ENCODE results near the gene GPANK1.

The GPANK1 gene

GRCh38 chr6:31691078-31691463, 26.3 kb upstream of the GPANK1 start:
- DNase-seq (ENCODE audit: low spot score): no peak

- peak; percentile 19 for DNase-seq (ENCODE audit: low spot score)
Measured at GRCh38 chr6:31690231-31691077, 25.7 kb upstream of the GPANK1 start.

GRCh38 chr6:31689249-31690110, 24.7 kb upstream of the GPANK1 start:
- no peak for DNase-seq (ENCODE audit: low spot score)

- DNase-seq (ENCODE audit: low spot score): no peak
Measured at GRCh38 chr6:31687860-31688693, 23.3 kb upstream of the GPANK1 start.

- no peak for DNase-seq (ENCODE audit: low spot score)
Measured at GRCh38 chr6:31687321-31687720, 22.5 kb upstream of the GPANK1 start.

- no peak for DNase-seq (ENCODE audit: low spot score)
Measured at GRCh38 chr6:31686483-31686882, 21.7 kb upstream of the GPANK1 start.

GRCh38 chr6:31683591-31683990, 18.8 kb upstream of the GPANK1 start:
- DNase-seq (ENCODE audit: low spot score): no peak

GRCh38 chr6:31681135-31681671, 16.4 kb upstream of the GPANK1 start:
- no peak for DNase-seq (ENCODE audit: low spot score)

GRCh38 chr6:31680226-31681134, 15.7 kb upstream of the GPANK1 start, which contains the start of gene LY6G5C:
Gene LY6G5C (minus strand): TSS chr6:31681067. CDS start chr6:31680373, 694 bp downstream.
- DNase-seq (ENCODE audit: low spot score): peak; percentile 63

- DNase-seq (ENCODE audit: low spot score): no peak
Measured at GRCh38 chr6:31677955-31678354, 13.2 kb upstream of the GPANK1 start.

GRCh38 chr6:31676904-31677303, 12.1 kb upstream of the GPANK1 start:
- DNase-seq (ENCODE audit: low spot score): no peak

GRCh38 chr6:31676322-31676903, 11.6 kb upstream of the GPANK1 start:
- DNase-seq (ENCODE audit: low spot score): no peak

GRCh38 chr6:31669676-31670075, 4.9 kb upstream of the GPANK1 start, which contains the start of gene LY6G5B:
Gene LY6G5B (plus strand): TSS chr6:31669976. CDS start chr6:31670951, 975 bp downstream.
- no peak for DNase-seq (ENCODE audit: low spot score)

- no peak for DNase-seq (ENCODE audit: low spot score)
Measured at GRCh38 chr6:31666337-31666965, 1.7 kb upstream of the GPANK1 start.

- peak; percentile 99 for DNase-seq (ENCODE audit: low spot score)
Measured at GRCh38 chr6:31665501-31666336, 922 bp upstream of the GPANK1 start, which contains the start of gene CSNK2B. Gene CSNK2B (plus strand): TSS chr6:31666080. CDS start chr6:31666832, 752 bp downstream.

GRCh38 chr6:31663961-31664789, 622 bp downstream of the GPANK1 start:
- DNase-seq (ENCODE audit: low spot score): no peak

GRCh38 chr6:31663126-31663960, 1.5 kb downstream of the GPANK1 start:
- DNase-seq (ENCODE audit: low spot score): no peak

Measured in globus pallidus (tissue), 1 donor.